HUES6 (cell line): ENCODE data around the gene CCL19.

Source experiments
- H3K27ac ChIP-seq: 2 replicates; pipeline ENCODE4 v1.7.0; 2013; ENCODE audit warnings: low read depth, mild to moderate bottlenecking, low read length, inconsistent platforms
- H3K27me3 ChIP-seq: 2 replicates; pipeline ENCODE4 v1.6.1; 2013; ENCODE audit warnings: low read length; ENCODE audit not compliant: control insufficient read depth, insufficient read depth
- H3K36me3 ChIP-seq: 2 replicates; pipeline ENCODE4 v1.6.1; 2013; ENCODE audit warnings: low read length; ENCODE audit not compliant: control insufficient read depth, insufficient read depth
- H3K4me1 ChIP-seq: 2 replicates; pipeline ENCODE4 v1.6.1; 2013; ENCODE audit warnings: low read length; ENCODE audit not compliant: control insufficient read depth, insufficient read depth
- H3K4me3 ChIP-seq: 2 replicates; pipeline ENCODE4 v1.5.1; 2013; ENCODE audit warnings: low read depth, low read length
- H3K9ac ChIP-seq: one replicate; pipeline ENCODE4 v1.6.1; 2013; ENCODE audit warnings: mild to moderate bottlenecking, low read length
- H3K9me3 ChIP-seq: 2 replicates; pipeline ENCODE4 v1.6.1; 2013; ENCODE audit warnings: low read depth, low read length; ENCODE audit not compliant: control insufficient read depth, insufficient read depth

Gene CCL19

DNA sequence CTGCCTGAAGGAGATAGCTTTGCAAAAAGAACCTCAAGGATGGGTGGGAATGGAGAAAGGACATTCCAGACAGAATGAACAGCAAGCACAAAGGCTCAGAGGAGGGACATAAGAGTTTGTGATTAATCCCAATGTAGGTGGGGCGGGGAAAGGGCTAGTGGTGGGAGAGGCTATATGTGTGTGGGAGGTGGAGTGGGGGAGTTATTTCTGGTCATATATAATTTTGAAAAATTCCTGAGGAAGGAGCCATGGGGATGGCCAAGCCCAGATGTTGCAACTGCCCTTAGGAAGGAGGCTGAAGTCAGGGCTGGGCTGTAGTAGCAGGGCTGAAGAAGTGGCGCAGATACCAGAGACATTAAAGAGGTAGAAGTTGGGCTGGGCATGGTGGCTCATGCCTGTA, 15.2 kb downstream of the CCL19 start:
- Histone ChIP-seq H3K36me3 (no peaks in the 10 kb centered on the region), H3K4me1 (peaks cover 3% of the 10 kb centered on the region; the same call in 1 of the 2 replicates), H3K4me3 (no peak overlapping the region), H3K27ac (no peak overlapping the region), H3K27me3 (no peaks in the 10 kb centered on the region), H3K9ac (no peak overlapping the region), H3K9me3 (no peaks in the 10 kb centered on the region)

DNA sequence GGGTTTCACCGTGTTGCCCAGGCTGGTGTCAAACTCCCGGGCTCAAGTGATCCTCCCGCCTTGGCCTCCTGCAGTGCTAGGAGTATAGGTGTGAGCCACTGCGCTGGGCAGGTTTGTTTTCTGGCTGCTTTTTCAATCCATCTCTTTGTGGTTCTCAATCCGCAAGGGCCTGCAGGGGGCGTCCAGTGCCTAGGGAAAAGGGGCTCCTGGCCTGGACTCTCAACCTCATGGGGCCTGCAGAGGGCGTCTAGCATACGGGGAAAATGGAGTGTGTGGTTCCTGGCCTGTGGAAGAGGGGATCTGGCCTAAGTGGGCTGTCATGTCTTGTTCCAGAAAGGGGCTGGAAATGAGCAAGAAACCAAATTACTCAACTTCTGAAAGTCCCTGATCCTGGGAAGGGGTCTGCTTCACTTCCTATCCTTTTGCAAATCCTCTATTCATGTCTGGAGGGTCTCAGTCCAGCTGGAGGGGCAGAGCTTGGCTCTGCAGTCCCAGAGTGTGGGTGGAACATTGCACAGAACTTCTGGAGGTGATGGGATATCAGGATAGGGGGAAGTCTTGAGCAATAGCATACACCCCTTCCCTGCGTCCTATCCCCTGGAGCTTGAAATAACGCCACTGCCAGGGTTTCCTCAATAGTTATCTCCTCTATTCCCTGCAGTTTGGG, 15.9 kb downstream of the CCL19 start:
- H3K9me3 ChIP-seq, result no peaks in the 10 kb centered on the region
- H3K36me3 ChIP-seq, result no peaks in the 10 kb centered on the region
- H3K9ac ChIP-seq, result no peak overlapping the region
- no peak overlapping the region for H3K27ac ChIP-seq
- H3K27me3 ChIP-seq, result no peaks in the 10 kb centered on the region
- H3K4me1 ChIP-seq, result peaks cover 3% of the 10 kb centered on the region; the same call in 1 of the 2 replicates
- no peak overlapping the region for H3K4me3 ChIP-seq

GRCh38 chr9:34674440-34674839, 16.6 kb downstream of the CCL19 start:
- Histone ChIP-seq H3K4me3 (no peak overlapping the region), H3K27me3 (no peaks in the 10 kb centered on the region), H3K36me3 (no peaks in the 10 kb centered on the region), H3K9ac (no peak overlapping the region), H3K27ac (no peak overlapping the region), H3K9me3 (peaks cover 6% of the 10 kb centered on the region; the same call in 1 of the 2 replicates), H3K4me1 (peaks cover 3% of the 10 kb centered on the region; the same call in 1 of the 2 replicates)

GRCh38 chr9:34671307-34671706, 19.8 kb downstream of the CCL19 start:
- Histone ChIP-seq H3K27ac (no peak overlapping the region), H3K4me1 (peaks cover 3% of the 10 kb centered on the region; the same call in 1 of the 2 replicates), H3K9me3 (peaks cover 9% of the 10 kb centered on the region; the same call in 1 of the 2 replicates)

GRCh38 chr9:34669809-34670562, 21.1 kb downstream of the CCL19 start:
- Histone ChIP-seq H3K4me3 (no peak overlapping the region), H3K9me3 (peaks cover 9% of the 10 kb centered on the region; the same call in 1 of the 2 replicates), H3K36me3 (peaks cover 7% of the 10 kb centered on the region), H3K27me3 (no peaks in the 10 kb centered on the region), H3K9ac (no peak overlapping the region), H3K27ac (no peak overlapping the region), H3K4me1 (no peaks in the 10 kb centered on the region)

More at GRCh38 chr9:34671307-34671706, 19.8 kb downstream of the CCL19 start:
- Histone ChIP-seq H3K27me3 (no peaks in the 10 kb centered on the region), H3K4me3 (no peak overlapping the region), H3K9ac (no peak overlapping the region), H3K36me3 (peaks cover 7% of the 10 kb centered on the region)

GRCh38 chr9:34665381-34666250, 25.5 kb downstream of the CCL19 start:
- peak overlapping the region; percentile 95 for H3K4me3 ChIP-seq
- peaks cover 4% of the 10 kb centered on the region; the same call in 1 of the 2 replicates for H3K4me1 ChIP-seq
- H3K9ac ChIP-seq, result peak overlapping the region; percentile 80
- H3K36me3 ChIP-seq, result peaks cover 12% of the 10 kb centered on the region
- H3K27me3 ChIP-seq, result no peaks in the 10 kb centered on the region
- H3K9me3 ChIP-seq, result peaks cover 9% of the 10 kb centered on the region; the same call in 1 of the 2 replicates
- H3K27ac ChIP-seq, result peak overlapping the region; percentile 88

- peaks cover 4% of the 10 kb centered on the region; the same call in 1 of the 2 replicates for H3K4me1 ChIP-seq
- peaks cover 12% of the 10 kb centered on the region for H3K36me3 ChIP-seq
- H3K27me3 ChIP-seq, result no peaks in the 10 kb centered on the region
- H3K9ac ChIP-seq, result peak overlapping the region; percentile 36
- H3K27ac ChIP-seq, result no peak overlapping the region
- peaks cover 8% of the 10 kb centered on the region; the same call in 1 of the 2 replicates for H3K9me3 ChIP-seq
- peak overlapping the region; percentile 82 for H3K4me3 ChIP-seq
Observed at GRCh38 chr9:34665067-34665380, 26.1 kb downstream of the CCL19 start.

DNA sequence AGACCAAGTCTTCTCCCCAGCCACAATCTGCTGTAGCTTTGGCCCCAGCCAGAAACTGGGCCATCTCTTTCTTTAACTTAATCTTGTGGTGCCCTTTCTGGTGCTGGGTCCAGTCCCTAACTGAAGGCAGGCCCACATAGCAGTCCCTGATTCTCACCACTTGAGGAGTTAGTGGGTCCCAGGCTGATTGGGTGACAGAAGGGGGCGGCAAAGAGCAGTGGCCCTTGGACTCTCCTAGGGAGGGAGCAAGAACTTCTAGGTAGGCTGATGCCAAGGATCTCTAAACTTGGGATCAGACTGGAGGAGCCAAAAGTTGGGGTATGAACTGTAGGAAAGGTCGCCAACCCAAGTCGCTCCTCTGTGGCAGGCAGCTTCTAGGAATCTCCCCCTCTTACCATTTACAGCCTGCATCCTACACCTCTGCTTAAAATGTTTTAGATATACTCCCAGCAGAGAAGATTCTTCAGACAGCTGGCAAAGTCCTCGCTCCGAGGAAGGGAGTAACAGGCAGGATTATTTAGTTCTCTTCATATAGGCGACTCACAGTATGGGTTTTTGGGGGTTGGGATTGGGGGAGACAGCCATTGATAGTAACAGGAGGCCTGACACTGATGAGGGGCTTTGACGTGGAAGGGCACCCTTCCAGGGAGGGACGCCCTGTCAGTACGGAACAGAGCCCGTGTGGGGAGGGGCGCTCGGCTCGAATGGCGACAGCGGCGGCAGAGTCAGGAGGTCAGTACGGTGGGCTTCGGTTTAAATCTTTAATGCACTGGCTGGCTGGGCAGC, 26.6 kb downstream of the CCL19 start:
- Histone ChIP-seq H3K36me3 (peaks cover 12% of the 10 kb centered on the region), H3K9ac (peak overlapping the region; percentile 36), H3K4me1 (peaks cover 4% of the 10 kb centered on the region; the same call in 1 of the 2 replicates), H3K27ac (no peak overlapping the region), H3K9me3 (peaks cover 3% of the 10 kb centered on the region; the same call in 1 of the 2 replicates), H3K4me3 (peak overlapping the region; percentile 82), H3K27me3 (no peaks in the 10 kb centered on the region)

DNA sequence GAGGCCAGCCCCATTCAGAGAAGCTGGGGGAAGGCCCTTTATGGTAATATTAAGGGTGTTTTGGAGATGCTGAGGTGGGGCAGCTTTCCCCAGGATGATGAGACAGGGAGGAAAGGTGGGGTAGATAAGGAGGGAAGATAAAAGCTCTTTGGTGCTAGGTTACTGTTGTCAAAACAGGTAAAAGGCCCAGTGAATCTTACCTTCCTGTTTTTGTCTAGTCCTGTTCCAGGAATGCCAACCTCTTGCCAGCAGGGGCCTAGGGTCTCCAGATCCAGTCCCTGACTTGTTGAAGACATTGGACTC, 27.8 kb downstream of the CCL19 start:
- 0 out of 2 replicates have a peak, but pooled peaks cover 7% of the 10 kb centered on the region for H3K36me3 ChIP-seq
- H3K27ac ChIP-seq, result no peak overlapping the region
- H3K9me3 ChIP-seq, result no peaks in the 10 kb centered on the region
- no peak overlapping the region for H3K9ac ChIP-seq
- no peak overlapping the region for H3K4me3 ChIP-seq
- peaks cover 4% of the 10 kb centered on the region; the same call in 1 of the 2 replicates for H3K4me1 ChIP-seq
- no peaks in the 10 kb centered on the region for H3K27me3 ChIP-seq
